NK-92 treated with Interleukin-12 subunit alpha and Interleukin-12 subunit beta, amount 100 ng/mL, for 24 hours (cell line): ENCODE results near the gene CTTN.

Experiments used
- DNase-seq: peaks from one replicate; lab custom pipeline; 2025; lab: John Stamatoyannopoulos, UW

CTTN gene

GRCh38 chr11:70456921-70457532, 58.7 kb downstream of the CTTN start:
- no peak for DNase-seq

GRCh38 chr11:70458736-70459135, 60.4 kb downstream of the CTTN start:
- no peak for DNase-seq

- DNase-seq = no peak
Observed at GRCh38 chr11:70460111-70460510, 61.8 kb downstream of the CTTN start.

GRCh38 chr11:70460964-70461363, 62.6 kb downstream of the CTTN start:
- DNase-seq = no peak

- no peak for DNase-seq
Observed at GRCh38 chr11:70462818-70463477, 64.6 kb downstream of the CTTN start.

GRCh38 chr11:70463478-70464255, 65.3 kb downstream of the CTTN start:
- no peak for DNase-seq

GRCh38 chr11:70464509-70465361, 66.4 kb downstream of the CTTN start:
- no peak for DNase-seq

- no peak for DNase-seq
Observed at GRCh38 chr11:70466154-70466553, 67.8 kb downstream of the CTTN start.

- DNase-seq = no peak
Observed at GRCh38 chr11:70466596-70466995, 68.3 kb downstream of the CTTN start.

GRCh38 chr11:70467201-70468085, 69.1 kb downstream of the CTTN start:
- peak; percentile 6 for DNase-seq

- DNase-seq = no peak
Observed at GRCh38 chr11:70468256-70469195, 70.2 kb downstream of the CTTN start.

- DNase-seq = no peak
Observed at GRCh38 chr11:70470127-70470526, 71.8 kb downstream of the CTTN start.

GRCh38 chr11:70471254-70471653, 72.9 kb downstream of the CTTN start:
- DNase-seq = no peak

- DNase-seq = no peak
Observed at GRCh38 chr11:70472240-70472639, 73.9 kb downstream of the CTTN start.

GRCh38 chr11:70473186-70473872, 75.0 kb downstream of the CTTN start:
- DNase-seq = no peak

GRCh38 chr11:70473873-70474690, 75.8 kb downstream of the CTTN start:
- no peak for DNase-seq

GRCh38 chr11:70474710-70475109, 76.4 kb downstream of the CTTN start:
- DNase-seq = no peak

- no peak for DNase-seq
Observed at GRCh38 chr11:70476669-70477068, 78.3 kb downstream of the CTTN start.

- DNase-seq = no peak
Observed at GRCh38 chr11:70477176-70477575, 78.8 kb downstream of the CTTN start.
